NCI-H748 (cell line): ENCODE results near the gene BRD3OS.
A peak's percentile ranks its signal among the peaks of the same experiment; 100 is the strongest.
"Not testable (repeated sequence)": the region's sequence is repeated elsewhere in the genome, so short reads cannot be mapped to it uniquely, and the experiment has no call there.

Source experiments
- DNase-seq: peaks from one replicate; lab custom pipeline; 2025; ENCODE audit not compliant: unreplicated experiment; lab: John Stamatoyannopoulos, UW

Gene BRD3OS

GRCh38 chr9:134061688-134062371 is 36.5 kb downstream of the BRD3OS start:
- DNase-seq: no peak

- DNase-seq: no peak
Observed at GRCh38 chr9:134062461-134063087, 37.3 kb downstream of the BRD3OS start.

- DNase-seq: no peak
Observed at GRCh38 chr9:134063088-134063570, 37.8 kb downstream of the BRD3OS start.

- DNase-seq: no peak
Observed at GRCh38 chr9:134063571-134064450, 38.5 kb downstream of the BRD3OS start.

GRCh38 chr9:134064711-134065110 is 39.4 kb downstream of the BRD3OS start:
- DNase-seq: no peak

- no peak for DNase-seq
Observed at GRCh38 chr9:134065612-134066419, 40.5 kb downstream of the BRD3OS start.

- peak; percentile 36 for DNase-seq
Observed at GRCh38 chr9:134066526-134066912, 41.2 kb downstream of the BRD3OS start.

- peak; percentile 71 for DNase-seq
Observed at GRCh38 chr9:134066913-134067851, 41.9 kb downstream of the BRD3OS start.

- DNase-seq: peak; percentile 96
Observed at GRCh38 chr9:134067904-134068743, 42.8 kb downstream of the BRD3OS start, which contains the start of gene BRD3. Gene BRD3 (minus strand): TSS chr9:134068026. CDS start chr9:134053477, 14,549 bp downstream.

- DNase-seq: no peak
Observed at GRCh38 chr9:134068744-134069479, 43.6 kb downstream of the BRD3OS start.

- DNase-seq: no peak
Observed at GRCh38 chr9:134069480-134070399, 44.5 kb downstream of the BRD3OS start.

- peak; percentile 13 for DNase-seq
Observed at GRCh38 chr9:134071149-134071548, 45.9 kb downstream of the BRD3OS start.

- DNase-seq: not testable (repeated sequence)
Observed at GRCh38 chr9:134072683-134073082, 47.4 kb downstream of the BRD3OS start.

- no peak for DNase-seq
Observed at GRCh38 chr9:134073500-134073899, 48.2 kb downstream of the BRD3OS start.

GRCh38 chr9:134075689-134076088 is 50.4 kb downstream of the BRD3OS start:
- DNase-seq: not testable (repeated sequence)

- no peak for DNase-seq
Observed at GRCh38 chr9:134076644-134077043, 51.4 kb downstream of the BRD3OS start.
